ENCODE measurements around the gene C10orf90. TPM values are rescaled to one million over a fixed set of nuclear protein-coding genes. Genes with fewer than 3 reads are reported as not detected.

C10orf90 gene
- total RNA-seq, 4 donors from 2014 or later: 0.06 TPM; not detected in 3

GRCh38 chr10:126455766-126456405 lies 214.6 kb downstream of the C10orf90 start:
- intact Hi-C loops (cut with DNase I): no loop called here
- no peaks in the 10 kb centered on the region for H3K4me1 ChIP-seq
- DNase-seq (ENCODE audit: extremely low spot score): peak; percentile 84
- no peaks in the 10 kb centered on the region for H3K36me3 ChIP-seq
- 43% methylated on average over 11 of the region's 11 CpGs for WGBS
- TF ChIP-seq CTCF (IDR thresholded peaks at IDR 0.05): no peak
- no peak for TF ChIP-seq POLR2A (IDR thresholded peaks at IDR 0.05; ENCODE audit: low read depth)
- TF ChIP-seq EP300 (IDR thresholded peaks at IDR 0.05): no peak
- TF ChIP-seq POLR2AphosphoS5 (IDR thresholded peaks at IDR 0.05): no peak
- H3K4me3 ChIP-seq: no peak overlapping the region
- no peak overlapping the region for H3K27ac ChIP-seq (replicated peaks in 1 of 4)
- H3K27me3 ChIP-seq: peaks cover 0 to 41% (median 0%) of the 10 kb centered on the region in 4 donors
- no peaks in the 10 kb centered on the region for H3K9me3 ChIP-seq

DNA sequence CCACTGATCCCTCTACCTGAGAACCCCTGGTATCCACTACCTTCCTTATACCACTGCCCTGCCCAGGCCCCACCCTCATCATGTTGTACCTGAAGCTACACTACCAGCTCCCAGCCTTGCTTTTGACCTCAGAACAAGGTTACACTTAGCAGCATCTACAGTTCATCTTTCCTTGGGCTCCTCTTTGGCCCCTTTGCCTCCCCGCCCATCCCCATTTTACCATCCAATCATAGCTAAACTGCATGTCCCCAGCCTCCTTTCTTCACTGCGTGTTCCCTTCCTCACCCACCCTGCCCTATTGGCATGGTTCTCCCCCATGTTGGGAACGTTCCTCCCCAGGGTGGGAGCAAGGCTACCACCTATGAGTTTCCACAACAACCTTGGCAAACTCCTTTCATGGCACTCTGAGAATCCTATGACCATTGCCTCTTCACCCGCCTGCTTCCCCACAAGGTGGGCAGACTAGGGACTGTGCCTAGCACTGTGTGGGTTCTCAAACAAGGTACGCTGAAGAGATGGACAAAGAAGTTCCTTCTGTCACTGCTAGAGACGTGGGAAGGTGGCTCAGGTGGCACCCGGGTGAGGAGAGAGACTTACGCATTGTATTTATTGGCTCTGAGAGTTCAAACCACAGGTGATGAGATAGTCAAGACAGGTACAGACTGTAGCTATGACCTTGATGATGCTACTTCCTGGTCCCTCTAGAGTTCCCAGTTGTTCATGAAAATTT lies 215.3 kb downstream of the C10orf90 start:
- Histone ChIP-seq H3K27ac (replicated peaks in 1 of 4) (no peak overlapping the region), H3K4me1 (no peaks in the 10 kb centered on the region), H3K36me3 (no peaks in the 10 kb centered on the region), H3K27me3 (peaks cover 0 to 39% (median 0%) of the 10 kb centered on the region in 4 donors), H3K4me3 (no peak overlapping the region), H3K9me3 (peaks cover 0 to under 1% (median 0%) of the 10 kb centered on the region in 4 donors)
- peak; percentile 53 for DNase-seq (ENCODE audit: extremely low spot score)
- TF ChIP-seq CTCF (IDR thresholded peaks at IDR 0.05) (no peak), POLR2AphosphoS5 (IDR thresholded peaks at IDR 0.05) (no peak), EP300 (IDR thresholded peaks at IDR 0.05) (no peak), POLR2A (IDR thresholded peaks at IDR 0.05; ENCODE audit: low read depth) (no peak)
- intact Hi-C loops (cut with DNase I): no loop called here
- 94% methylated on average over 8 of the region's 8 CpGs for WGBS

GRCh38 chr10:126454045-126454751 lies 216.3 kb downstream of the C10orf90 start:
- no peak overlapping the region for H3K27ac ChIP-seq (replicated peaks in 1 of 4)
- intact Hi-C loops (cut with DNase I): no loop called here
- H3K36me3 ChIP-seq: no peaks in the 10 kb centered on the region
- TF ChIP-seq CTCF (IDR thresholded peaks at IDR 0.05) (no peak), POLR2AphosphoS5 (IDR thresholded peaks at IDR 0.05) (no peak), EP300 (IDR thresholded peaks at IDR 0.05) (no peak), POLR2A (IDR thresholded peaks at IDR 0.05; ENCODE audit: low read depth) (no peak)
- no peaks in the 10 kb centered on the region for H3K4me1 ChIP-seq
- peaks cover 0 to 30% (median 0%) of the 10 kb centered on the region in 4 donors for H3K27me3 ChIP-seq
- DNase-seq (ENCODE audit: extremely low spot score): peak; percentile 42
- no peak overlapping the region for H3K4me3 ChIP-seq
- H3K9me3 ChIP-seq: peaks cover 0 to 4% (median 0%) of the 10 kb centered on the region in 4 donors
- 83% methylated on average over 4 of the region's 4 CpGs for WGBS

- intact Hi-C loops (cut with DNase I): no loop called here
- Histone ChIP-seq H3K36me3 (no peaks in the 10 kb centered on the region), H3K4me3 (no peak overlapping the region), H3K27ac (replicated peaks in 1 of 4) (no peak overlapping the region), H3K27me3 (peaks cover 0 to 17% (median 0%) of the 10 kb centered on the region in 4 donors), H3K4me1 (no peaks in the 10 kb centered on the region), H3K9me3 (peaks cover 0 to 4% (median 0%) of the 10 kb centered on the region in 4 donors)
- DNase-seq (ENCODE audit: extremely low spot score): no peak
- no peak for TF ChIP-seq EP300 (IDR thresholded peaks at IDR 0.05)
- no peak for TF ChIP-seq CTCF (IDR thresholded peaks at IDR 0.05)
- no peak for TF ChIP-seq POLR2AphosphoS5 (IDR thresholded peaks at IDR 0.05)
- no peak for TF ChIP-seq POLR2A (IDR thresholded peaks at IDR 0.05; ENCODE audit: low read depth)
- WGBS: 72% methylated on average over 2 of the region's 2 CpGs
Measured at GRCh38 chr10:126452245-126452644, 218.2 kb downstream of the C10orf90 start.
